IPS-20b (cell line): ENCODE data around the gene XPOT.
"Not testable (repeated sequence)": the region's sequence is repeated elsewhere in the genome, so short reads cannot be mapped to it uniquely, and the experiment has no call there.

Experiments used
- H3K27ac ChIP-seq: one replicate; pipeline ENCODE4 v1.5.1; 2013; ENCODE audit warnings: low read length
- H3K27me3 ChIP-seq: 2 replicates; pipeline ENCODE4 v1.6.1; 2013; ENCODE audit warnings: mild to moderate bottlenecking, low read length, inconsistent platforms; ENCODE audit not compliant: insufficient read depth
- H3K36me3 ChIP-seq: 2 replicates; pipeline ENCODE4 v1.6.1; 2013; ENCODE audit warnings: low read depth, mild to moderate bottlenecking, inconsistent platforms, low read length, moderate library complexity; ENCODE audit not compliant: insufficient read depth
- H3K4me1 ChIP-seq: 2 replicates; pipeline ENCODE4 v1.6.1; 2013; ENCODE audit warnings: mild to moderate bottlenecking, control low read depth, inconsistent platforms, low read length, moderate library complexity; ENCODE audit not compliant: insufficient read depth
- H3K4me3 ChIP-seq: 2 replicates; pipeline ENCODE4 v1.5.1; 2013; ENCODE audit warnings: mild to moderate bottlenecking, low read length, inconsistent platforms
- H3K9ac ChIP-seq: 2 replicates; pipeline ENCODE4 v1.6.1; 2013; ENCODE audit warnings: low read depth, mild to moderate bottlenecking, inconsistent platforms, low read length, moderate library complexity
- H3K9me3 ChIP-seq: 2 replicates; pipeline ENCODE4 v1.6.1; 2013; ENCODE audit warnings: mild to moderate bottlenecking, low read depth, low read length, inconsistent platforms; ENCODE audit not compliant: insufficient read depth

The XPOT gene

GRCh38 chr12:64403707-64404469 lies at the start of gene XPOT:
TSS of gene XPOT (plus strand) at chr12:64404392. CDS start at chr12:64410036, 5,644 bp downstream.
- peak within 1 kb of the TSS; percentile 80 for H3K4me3 ChIP-seq
- peak within 1 kb of the TSS; percentile 89 for H3K9ac ChIP-seq
- H3K36me3 ChIP-seq: peaks cover 6% of the 10 kb centered on the region; the same call in 1 of the 2 replicates
- H3K27ac ChIP-seq: peak within 1 kb of the TSS; percentile 96
- H3K9me3 ChIP-seq: no peaks in the 10 kb centered on the region
- peaks cover 15% of the 10 kb centered on the region; the same call in 1 of the 2 replicates for H3K4me1 ChIP-seq
- H3K27me3 ChIP-seq: no peaks in the 10 kb centered on the region

- H3K27me3 ChIP-seq, H3K9ac ChIP-seq, H3K4me1 ChIP-seq, H3K27ac ChIP-seq, H3K36me3 ChIP-seq, H3K4me3 ChIP-seq: not testable (repeated sequence)
- H3K9me3 ChIP-seq: peaks cover 17% of the 10 kb centered on the region
Observed at GRCh38 chr12:64356209-64356608, 48.0 kb upstream of the XPOT start.

GRCh38 chr12:64361173-64361572 lies 43.0 kb upstream of the XPOT start:
- H3K4me3 ChIP-seq, H3K9ac ChIP-seq, H3K27ac ChIP-seq, H3K9me3 ChIP-seq, H3K4me1 ChIP-seq, H3K27me3 ChIP-seq, H3K36me3 ChIP-seq: not testable (repeated sequence)

- Histone ChIP-seq H3K36me3 (no peaks in the 10 kb centered on the region), H3K9ac (no peak overlapping the region), H3K27me3 (no peaks in the 10 kb centered on the region), H3K4me1 (peaks cover 3% of the 10 kb centered on the region; the same call in 1 of the 2 replicates), H3K27ac (no peak overlapping the region), H3K9me3 (no peaks in the 10 kb centered on the region), H3K4me3 (no peak overlapping the region)
Observed at GRCh38 chr12:64362721-64363305, 41.4 kb upstream of the XPOT start.

- Histone ChIP-seq H3K27ac (no peak overlapping the region), H3K9me3 (no peaks in the 10 kb centered on the region; the same call in none of the 2 replicates), H3K27me3 (no peaks in the 10 kb centered on the region), H3K36me3 (no peaks in the 10 kb centered on the region), H3K9ac (no peak overlapping the region), H3K4me3 (no peak overlapping the region), H3K4me1 (no peaks in the 10 kb centered on the region)
Observed at GRCh38 chr12:64383675-64384074, 20.5 kb upstream of the XPOT start.

GRCh38 chr12:64385019-64385418 lies 19.2 kb upstream of the XPOT start:
- Histone ChIP-seq H3K4me3 (no peak overlapping the region), H3K27me3 (peaks cover 4% of the 10 kb centered on the region; the same call in 1 of the 2 replicates), H3K27ac (no peak overlapping the region), H3K36me3 (no peaks in the 10 kb centered on the region), H3K9me3 (no peaks in the 10 kb centered on the region; the same call in 1 of the 2 replicates), H3K4me1 (no peaks in the 10 kb centered on the region), H3K9ac (no peak overlapping the region)

- H3K9ac ChIP-seq: no peak overlapping the region
- H3K27me3 ChIP-seq: peaks cover 8% of the 10 kb centered on the region; the same call in 1 of the 2 replicates
- no peak overlapping the region for H3K27ac ChIP-seq
- no peaks in the 10 kb centered on the region; the same call in 1 of the 2 replicates for H3K9me3 ChIP-seq
- no peaks in the 10 kb centered on the region for H3K4me1 ChIP-seq
- no peak overlapping the region for H3K4me3 ChIP-seq
- H3K36me3 ChIP-seq: no peaks in the 10 kb centered on the region
Observed at GRCh38 chr12:64385468-64385867, 18.7 kb upstream of the XPOT start.

GRCh38 chr12:64387197-64387816 lies 16.9 kb upstream of the XPOT start:
- no peaks in the 10 kb centered on the region for H3K4me1 ChIP-seq
- H3K4me3 ChIP-seq: no peak overlapping the region
- H3K9me3 ChIP-seq: no peaks in the 10 kb centered on the region
- H3K27me3 ChIP-seq: peaks cover 18% of the 10 kb centered on the region; the same call in 1 of the 2 replicates
- no peak overlapping the region for H3K27ac ChIP-seq
- H3K9ac ChIP-seq: no peak overlapping the region
- H3K36me3 ChIP-seq: no peaks in the 10 kb centered on the region

GRCh38 chr12:64389154-64389553 lies 15.0 kb upstream of the XPOT start:
- Histone ChIP-seq H3K9me3 (no peaks in the 10 kb centered on the region), H3K36me3 (no peaks in the 10 kb centered on the region), H3K27ac (no peak overlapping the region), H3K4me3 (no peak overlapping the region), H3K4me1 (no peaks in the 10 kb centered on the region), H3K27me3 (peaks cover 18% of the 10 kb centered on the region; the same call in 1 of the 2 replicates), H3K9ac (no peak overlapping the region)

- Histone ChIP-seq H3K36me3 (no peaks in the 10 kb centered on the region), H3K9ac (peak within 1 kb of the TSS; percentile 66; the same call in 1 of the 2 replicates), H3K4me1 (no peaks in the 10 kb centered on the region), H3K27ac (no peak within 1 kb of the TSS), H3K9me3 (no peaks in the 10 kb centered on the region), H3K4me3 (peak within 1 kb of the TSS; percentile 68; the same call in 1 of the 2 replicates), H3K27me3 (peaks cover 18% of the 10 kb centered on the region; the same call in 1 of the 2 replicates)
Observed at GRCh38 chr12:64390275-64390851, 13.8 kb upstream of the XPOT start, which contains the start of gene C12orf56. TSS of gene C12orf56 (minus strand) at chr12:64390758. CDS start at chr12:64390565, 193 bp downstream.

- Histone ChIP-seq H3K27ac (no peak overlapping the region), H3K36me3 (no peaks in the 10 kb centered on the region), H3K9ac (no peak overlapping the region), H3K9me3 (no peaks in the 10 kb centered on the region), H3K27me3 (peaks cover 18% of the 10 kb centered on the region; the same call in 1 of the 2 replicates), H3K4me3 (no peak overlapping the region), H3K4me1 (no peaks in the 10 kb centered on the region)
Observed at GRCh38 chr12:64392221-64392620, 12.0 kb upstream of the XPOT start.
